SK-N-SH treated with all-trans-retinoic acid at 6 μM for 48 hours (cell line): Measurements from ENCODE around the gene GPC6.

ENCODE experiments used
- ARNTL ChIP-seq: fragments of 450-650 bp; formaldehyde crosslinking; IDR thresholded peaks from 2 replicates; pipeline ENCODE4 v1.5.0; 2020; ENCODE audit warnings: low read depth, mild to moderate bottlenecking, moderate library complexity, borderline replicate concordance
- ISL1 ChIP-seq: fragments of 250-450 bp; sonication (Bioruptor Pico); IDR thresholded peaks from 2 replicates; pipeline ENCODE4 v2.1.2; 2022; ENCODE audit warnings: mild to moderate bottlenecking, moderate library complexity
- RARB ChIP-seq: fragments of 250-450 bp; sonication (Bioruptor Pico); IDR thresholded peaks from 2 replicates; pipeline ENCODE4 v1.8.0; 2021; ENCODE audit warnings: mild to moderate bottlenecking, moderate library complexity
- ZC3H10 ChIP-seq: fragments of 250-450 bp; sonication (Bioruptor Pico); IDR thresholded peaks from 2 replicates; pipeline ENCODE4 v1.5.1; 2021; ENCODE audit warnings: mild to moderate bottlenecking, moderate library complexity
- ZFP3 ChIP-seq: fragments of 250-450 bp; sonication (Bioruptor Pico); IDR thresholded peaks from 2 replicates; pipeline ENCODE4 v1.5.0; 2020; ENCODE audit warnings: mild to moderate bottlenecking, moderate library complexity
- ZNF565 ChIP-seq: fragments of 450-650 bp; formaldehyde crosslinking; conservative IDR thresholded peaks from 2 replicates; pipeline ENCODE4 v1.5.0; 2020; ENCODE audit warnings: low read depth, mild to moderate bottlenecking, moderate library complexity
- ZNF8 ChIP-seq: fragments of 450-650 bp; formaldehyde crosslinking; IDR thresholded peaks from 2 replicates; pipeline ENCODE4 v1.5.0; 2020; ENCODE audit warnings: mild to moderate bottlenecking, moderate library complexity
- TF ChIP-seq, protein P1 (sequence below): fragments of 250-450 bp; sonication (Bioruptor Pico); IDR thresholded peaks from 2 replicates; pipeline ENCODE4 v1.8.0; 2020; ENCODE audit warnings: mild to moderate bottlenecking, moderate library complexity, borderline replicate concordance
- TF ChIP-seq, protein P2 (sequence below): fragments of 250-450 bp; sonication (Bioruptor Pico); IDR thresholded peaks from 2 replicates; pipeline ENCODE4 v1.5.1; 2020; ENCODE audit warnings: low read depth, mild to moderate bottlenecking, moderate library complexity

DNA sequence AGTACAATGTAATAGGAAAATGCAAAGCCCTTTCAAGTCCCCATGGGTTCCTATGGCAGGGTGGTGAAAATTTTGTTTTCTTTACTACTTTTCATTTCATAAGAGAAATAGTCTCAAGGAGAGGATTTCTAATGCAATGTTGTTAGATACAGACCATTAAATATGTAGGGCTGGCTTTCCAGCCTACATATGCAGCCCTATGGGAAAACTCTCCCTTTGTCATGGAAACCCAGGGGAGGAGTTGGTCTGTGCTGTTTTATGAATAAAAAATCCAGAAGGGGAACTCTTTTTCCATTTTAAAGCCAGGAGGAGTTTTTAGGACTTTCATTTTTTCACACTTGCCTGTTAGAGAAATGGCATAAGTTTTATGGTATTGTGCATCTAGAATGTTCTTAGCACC, 1133.3 kb downstream of the GPC6 start:
- no peak for TF ChIP-seq ZNF8 (CRISPR knock-in tag)
- TF ChIP-seq ZFP3 (CRISPR knock-in tag), result no peak
- no peak for TF ChIP-seq ZC3H10 (CRISPR knock-in tag)
- TF ChIP-seq ZNF565 (CRISPR knock-in tag), result no peak
- no peak for TF ChIP-seq RARB (CRISPR knock-in tag)
- TF ChIP-seq, protein P1, sequence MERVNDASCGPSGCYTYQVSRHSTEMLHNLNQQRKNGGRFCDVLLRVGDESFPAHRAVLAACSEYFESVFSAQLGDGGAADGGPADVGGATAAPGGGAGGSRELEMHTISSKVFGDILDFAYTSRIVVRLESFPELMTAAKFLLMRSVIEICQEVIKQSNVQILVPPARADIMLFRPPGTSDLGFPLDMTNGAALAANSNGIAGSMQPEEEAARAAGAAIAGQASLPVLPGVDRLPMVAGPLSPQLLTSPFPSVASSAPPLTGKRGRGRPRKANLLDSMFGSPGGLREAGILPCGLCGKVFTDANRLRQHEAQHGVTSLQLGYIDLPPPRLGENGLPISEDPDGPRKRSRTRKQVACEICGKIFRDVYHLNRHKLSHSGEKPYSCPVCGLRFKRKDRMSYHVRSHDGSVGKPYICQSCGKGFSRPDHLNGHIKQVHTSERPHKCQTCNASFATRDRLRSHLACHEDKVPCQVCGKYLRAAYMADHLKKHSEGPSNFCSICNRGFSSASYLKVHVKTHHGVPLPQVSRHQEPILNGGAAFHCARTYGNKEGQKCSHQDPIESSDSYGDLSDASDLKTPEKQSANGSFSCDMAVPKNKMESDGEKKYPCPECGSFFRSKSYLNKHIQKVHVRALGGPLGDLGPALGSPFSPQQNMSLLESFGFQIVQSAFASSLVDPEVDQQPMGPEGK (CRISPR knock-in tag), result no peak
- TF ChIP-seq, protein P2, sequence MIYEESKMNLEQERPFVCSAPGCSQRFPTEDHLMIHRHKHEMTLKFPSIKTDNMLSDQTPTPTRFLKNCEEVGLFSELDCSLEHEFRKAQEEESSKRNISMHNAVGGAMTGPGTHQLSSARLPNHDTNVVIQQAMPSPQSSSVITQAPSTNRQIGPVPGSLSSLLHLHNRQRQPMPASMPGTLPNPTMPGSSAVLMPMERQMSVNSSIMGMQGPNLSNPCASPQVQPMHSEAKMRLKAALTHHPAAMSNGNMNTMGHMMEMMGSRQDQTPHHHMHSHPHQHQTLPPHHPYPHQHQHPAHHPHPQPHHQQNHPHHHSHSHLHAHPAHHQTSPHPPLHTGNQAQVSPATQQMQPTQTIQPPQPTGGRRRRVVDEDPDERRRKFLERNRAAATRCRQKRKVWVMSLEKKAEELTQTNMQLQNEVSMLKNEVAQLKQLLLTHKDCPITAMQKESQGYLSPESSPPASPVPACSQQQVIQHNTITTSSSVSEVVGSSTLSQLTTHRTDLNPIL, result no peak
- TF ChIP-seq ARNTL, result no peak
- TF ChIP-seq ISL1 (CRISPR knock-in tag), result no peak
